NT2/D1 (cell line): Measurements from ENCODE around the gene CHCHD4.

Source experiments
- SUZ12 ChIP-seq: IDR thresholded peaks from 2 replicates; pipeline ENCODE4 v1.6.1; 2011; ENCODE audit not compliant: insufficient read length, insufficient read depth; ENCODE audit errors: extremely low read depth
- YY1 ChIP-seq: IDR thresholded peaks from 2 replicates; pipeline ENCODE4 v1.6.1; 2011; ENCODE audit not compliant: insufficient read length, insufficient read depth
- ZNF274 ChIP-seq: IDR thresholded peaks from 2 replicates; pipeline ENCODE4 v1.6.1; 2011; ENCODE audit warnings: mild to moderate bottlenecking, low read depth, low read length

- TF ChIP-seq ZNF274 (no peak), YY1 (no peak), SUZ12 (no peak)
Measured at GRCh38 chr3:14121859-14122258, 2.8 kb downstream of the CHCHD4 start.
